H1 (cell line): ENCODE results near the gene LOXL1. TPM values are rescaled to one million over a fixed set of nuclear protein-coding genes. Genes with fewer than 3 reads are reported as not detected.

Experiments used
- CTCF ChIA-PET: fragments of 300-600 bp; sonication (Branson Sonifier 250); formaldehyde crosslinking; loops from one replicate; lab custom pipeline; 2021; ENCODE audit not compliant: partially characterized antibody; lab: Charles Lee
- POLR2A ChIA-PET: fragments of 300-600 bp; sonication (Branson Sonifier 250); formaldehyde crosslinking; loops from one replicate; lab custom pipeline; 2021; ENCODE audit warnings: inconsistent platforms; ENCODE audit not compliant: partially characterized antibody; lab: Charles Lee
- DNase-seq, 2 experiments: peaks; one replicate each; pipeline versions ENCODE4 v3.0.0 to v3.0.0-alpha.2; 2010 to 2022; ENCODE audit warnings: low spot score in 2 of 2, low read depth in 1 of 2, mixed read lengths in 1 of 2
- FAIRE-seq: peaks from 2 replicates; lab custom pipeline; 2011; peaks lifted over from hg19 to GRCh38; lab: Jason Lieb, UNC
- H2AFZ ChIP-seq: 2 replicates; pipeline ENCODE4 v1.8.1; 2012; ENCODE audit warnings: low read length, inconsistent platforms
- H2AK5ac ChIP-seq: 2 replicates; pipeline ENCODE4 v1.6.1; 2013; ENCODE audit warnings: low read depth, low read length
- H2BK120ac ChIP-seq: replicated peaks from 2 replicates; pipeline ENCODE3; 2013; ENCODE audit warnings: low read depth, low read length, inconsistent platforms
- H2BK12ac ChIP-seq: 2 replicates; pipeline ENCODE4 v1.6.1; 2013; ENCODE audit warnings: low read depth, low read length
- H2BK15ac ChIP-seq: 2 replicates; pipeline ENCODE4 v1.6.1; 2013; ENCODE audit warnings: low read length
- H2BK20ac ChIP-seq: 2 replicates; pipeline ENCODE4 v1.6.1; 2013; ENCODE audit warnings: low read length
- H2BK5ac ChIP-seq: 2 replicates; pipeline ENCODE4 v1.6.1; 2013; ENCODE audit warnings: low read depth, low read length
- H3K14ac ChIP-seq: 2 replicates; pipeline ENCODE4 v1.6.1; 2013; ENCODE audit warnings: inconsistent platforms; ENCODE audit not compliant: insufficient read length
- H3K18ac ChIP-seq: 2 replicates; pipeline ENCODE4 v1.6.1; 2013; ENCODE audit warnings: low read length; ENCODE audit errors: extremely low read depth
- H3K23ac ChIP-seq: 2 replicates; pipeline ENCODE4 v1.6.1; 2013; ENCODE audit warnings: inconsistent platforms; ENCODE audit not compliant: insufficient read length
- H3K23me2 ChIP-seq: 2 replicates; pipeline ENCODE4 v1.6.1; 2013; ENCODE audit warnings: low read depth, low read length
- H3K27ac ChIP-seq: 2 replicates; pipeline ENCODE4 v1.6.1; 2011; ENCODE audit warnings: low read depth, low read length, inconsistent platforms
- H3K27me3 ChIP-seq, 4 experiments: replicated peaks in 1 of 4; 1 replicate in 1 of 4; 2 replicates in 3 of 4; pipeline versions ENCODE4 v1.6.1 to v1.8.1; 2011 to 2013; ENCODE audit warnings: low read length in 3 of 4, mild to moderate bottlenecking in 3 of 4, inconsistent platforms in 2 of 4, mixed read lengths in 2 of 4, moderate library complexity in 1 of 4; ENCODE audit not compliant: control insufficient read depth in 3 of 4, insufficient read depth in 3 of 4; ENCODE audit errors: extremely low read depth in 1 of 4
- H3K36me3 ChIP-seq, 4 experiments: 2 replicates each; pipeline versions ENCODE4 v1.6.1 to v1.8.1; 2011 to 2013; ENCODE audit warnings: mild to moderate bottlenecking in 4 of 4, low read length in 3 of 4, moderate library complexity in 2 of 4, control low read depth in 1 of 4, inconsistent platforms in 1 of 4; ENCODE audit not compliant: insufficient read depth in 4 of 4, control insufficient read depth in 2 of 4
- H3K4ac ChIP-seq: replicated peaks from 2 replicates; pipeline ENCODE3; 2013; ENCODE audit warnings: low read length, low read depth, mixed read lengths, inconsistent platforms; ENCODE audit not compliant: insufficient read length
- H3K4me1 ChIP-seq, 4 experiments: replicated peaks in 1 of 4; 1 replicate in 1 of 4; 2 replicates in 3 of 4; pipeline versions ENCODE4 v1.6.1 to v1.8.1; 2011 to 2013; ENCODE audit warnings: low read length in 3 of 4, inconsistent platforms in 2 of 4, mixed read lengths in 1 of 4; ENCODE audit not compliant: insufficient read depth in 4 of 4, control insufficient read depth in 3 of 4
- H3K4me2 ChIP-seq, 2 experiments: 2 replicates each; pipeline versions ENCODE4 v1.6.1 to v1.8.1; 2011 to 2013; ENCODE audit warnings: low read depth in 2 of 2, low read length in 2 of 2, control low read depth in 1 of 2, inconsistent platforms in 1 of 2, mild to moderate bottlenecking in 1 of 2; ENCODE audit not compliant: insufficient read depth in 1 of 2
- H3K4me3 ChIP-seq, 4 experiments: fragments of 200-600, 300-600 bp in 1 of 4; sonication (generic), shearing (Covaris generic), sonication (Bioruptor Twin) in 1 of 4; 2 replicates each; pipeline versions ENCODE4 v1.5.1 to v1.8.1; 2011 to 2016; ENCODE audit warnings: low read length in 4 of 4, low read depth in 3 of 4, control low read depth in 2 of 4, inconsistent platforms in 2 of 4, mild to moderate bottlenecking in 2 of 4, mixed read lengths in 1 of 4, moderate library complexity in 1 of 4; ENCODE audit not compliant: insufficient read depth in 2 of 4; ENCODE audit errors: extremely low read depth in 1 of 4
- H3K56ac ChIP-seq: replicated peaks from 2 replicates; pipeline ENCODE3; 2013; ENCODE audit warnings: low read depth, mild to moderate bottlenecking, mixed read lengths, low read length, inconsistent platforms; ENCODE audit not compliant: insufficient read length
- H3K79me1 ChIP-seq: 2 replicates; pipeline ENCODE4 v1.6.1; 2013; ENCODE audit warnings: low read depth, low read length, control low read depth
- H3K79me2 ChIP-seq, 2 experiments: 2 replicates each; pipeline versions ENCODE4 v1.6.1 to v1.8.1; 2012 to 2013; ENCODE audit warnings: low read length in 2 of 2, mild to moderate bottlenecking in 2 of 2, inconsistent platforms in 1 of 2; ENCODE audit not compliant: insufficient read depth in 2 of 2, control insufficient read depth in 1 of 2
- H3K9ac ChIP-seq, 4 experiments: replicated peaks in 1 of 4; 1 replicate in 1 of 4; 2 replicates in 3 of 4; pipeline versions ENCODE4 v1.6.1 to v1.8.1; 2011 to 2013; ENCODE audit warnings: low read depth in 3 of 4, low read length in 3 of 4, control low read depth in 2 of 4, mild to moderate bottlenecking in 2 of 4, moderate library complexity in 2 of 4, inconsistent platforms in 1 of 4; ENCODE audit errors: extremely low read depth in 1 of 4
- H3K9me3 ChIP-seq, 2 experiments: 2 replicates each; pipeline versions ENCODE4 v1.6.1 to v1.8.1; 2012 to 2013; ENCODE audit warnings: mild to moderate bottlenecking in 2 of 2, moderate library complexity in 2 of 2, control low read depth in 1 of 2, inconsistent platforms in 1 of 2, low read depth in 1 of 2, low read length in 1 of 2, mixed read lengths in 1 of 2; ENCODE audit not compliant: insufficient read depth in 2 of 2
- H4K20me1 ChIP-seq, 2 experiments: replicated peaks in 1 of 2; 2 replicates each; pipeline versions ENCODE3 to v1.8.1; 2011 to 2013; ENCODE audit warnings: inconsistent platforms in 2 of 2, low read length in 2 of 2, mild to moderate bottlenecking in 1 of 2; ENCODE audit not compliant: insufficient read depth in 2 of 2, control insufficient read depth in 1 of 2
- H4K5ac ChIP-seq: 2 replicates; pipeline ENCODE4 v1.6.1; 2013; ENCODE audit warnings: low read length, low read depth, mixed read lengths, inconsistent platforms; ENCODE audit not compliant: insufficient read length
- H4K8ac ChIP-seq: 2 replicates; pipeline ENCODE4 v1.8.0; 2013; ENCODE audit warnings: mild to moderate bottlenecking, moderate library complexity, low read length, inconsistent platforms; ENCODE audit not compliant: insufficient read depth; ENCODE audit errors: extremely low read depth
- H4K91ac ChIP-seq: replicated peaks from 2 replicates; pipeline ENCODE3; 2013; ENCODE audit warnings: low read length, mixed read lengths, inconsistent platforms; ENCODE audit not compliant: insufficient read length
- BRCA1 ChIP-seq: IDR thresholded peaks from 2 replicates; pipeline ENCODE4 v1.6.1; 2012; ENCODE audit warnings: low read depth, low read length, improper control_type of control experiment
- CEBPB ChIP-seq: IDR thresholded peaks from 2 replicates; pipeline ENCODE4 v1.6.1; 2012; ENCODE audit warnings: low read depth, low read length
- CREB1 ChIP-seq: IDR thresholded peaks from 2 replicates; pipeline ENCODE4 v1.6.1; 2012; ENCODE audit warnings: inconsistent platforms
- KDM1A ChIP-seq: fragments of 200-600, 300-600 bp; sonication (generic); IDR thresholded peaks from 2 replicates; pipeline ENCODE4 v1.7.1; 2016; ENCODE audit warnings: mild to moderate bottlenecking, low read length, borderline replicate concordance
- KDM4A ChIP-seq: IDR thresholded peaks from one replicate; pipeline ENCODE4 v1.7.1; 2012; ENCODE audit warnings: low read depth, mild to moderate bottlenecking, moderate library complexity, low read length, inconsistent platforms; ENCODE audit not compliant: severe bottlenecking
- SAP30 ChIP-seq: fragments of 300-600 bp; sonication (generic); IDR thresholded peaks from 2 replicates; pipeline ENCODE4 v1.7.1; 2012; ENCODE audit warnings: low read length, moderate library complexity, mild to moderate bottlenecking, inconsistent platforms; ENCODE audit not compliant: insufficient read depth, insufficient replicate concordance
- USF2 ChIP-seq: IDR thresholded peaks from 2 replicates; pipeline ENCODE4 v1.6.1; 2011; ENCODE audit warnings: low read length, improper control_type of control experiment
- WGBS, 2 experiments: shearing (Covaris generic) in 1 of 2; methylation state at CpG; one replicate each; pipeline versions ENCODE4 v1.1.6 to v1.1.7; 2013 to 2015; ENCODE audit warnings: low lambda C conversion rate in 2 of 2, mixed read lengths in 2 of 2, inconsistent platforms in 1 of 2, low coverage in 1 of 2, missing lambda C conversion rate in 1 of 2; ENCODE audit not compliant: insufficient replicate concordance in 2 of 2, insufficient coverage in 1 of 2, insufficient read length in 1 of 2; ENCODE audit errors: extremely low coverage in 1 of 2, missing lambda C conversion rate in 1 of 2; 5-methylcytosine and 5-hydroxymethylcytosine counted together
- polyA plus RNA-seq, 7 experiments: library from polyadenylated mRNA; depleted of rRNA in 3 of 7; stranded (reverse) in 5 of 7; unstranded in 2 of 7; fragments of >200 nt in 5 of 7; fragments of 200-250 nt in 2 of 7; gene quantifications; 1 replicate in 5 of 7; 2 replicates in 1 of 7; 4 replicates in 1 of 7; pipeline versions ENCODE4 v1.2.1 to v1.2.3, GENCODE V29; 2011 to 2013; ENCODE audit warnings: missing spikeins in 2 of 7, mixed read lengths in 2 of 7
- total RNA-seq: library from RNA; stranded (reverse); fragmentation: NEBNext Ultra II Directional; extraction: Animal tissue kit (Norgen Biotek cat#: 25700); gene quantifications from 2 replicates; pipeline ENCODE4 v1.2.1, GENCODE V29; 2021
- TF ChIP-seq, protein P1 (sequence below): IDR thresholded peaks from 2 replicates; pipeline ENCODE4 v1.6.1; 2012; ENCODE audit warnings: inconsistent platforms

LOXL1 gene
- total and polyA plus RNA-seq, 2 of the 8 experiments (the other 6 are each of a cell fraction or from before 2014, with no cell fraction given), result 8.1 to 14.4 TPM

DNA sequence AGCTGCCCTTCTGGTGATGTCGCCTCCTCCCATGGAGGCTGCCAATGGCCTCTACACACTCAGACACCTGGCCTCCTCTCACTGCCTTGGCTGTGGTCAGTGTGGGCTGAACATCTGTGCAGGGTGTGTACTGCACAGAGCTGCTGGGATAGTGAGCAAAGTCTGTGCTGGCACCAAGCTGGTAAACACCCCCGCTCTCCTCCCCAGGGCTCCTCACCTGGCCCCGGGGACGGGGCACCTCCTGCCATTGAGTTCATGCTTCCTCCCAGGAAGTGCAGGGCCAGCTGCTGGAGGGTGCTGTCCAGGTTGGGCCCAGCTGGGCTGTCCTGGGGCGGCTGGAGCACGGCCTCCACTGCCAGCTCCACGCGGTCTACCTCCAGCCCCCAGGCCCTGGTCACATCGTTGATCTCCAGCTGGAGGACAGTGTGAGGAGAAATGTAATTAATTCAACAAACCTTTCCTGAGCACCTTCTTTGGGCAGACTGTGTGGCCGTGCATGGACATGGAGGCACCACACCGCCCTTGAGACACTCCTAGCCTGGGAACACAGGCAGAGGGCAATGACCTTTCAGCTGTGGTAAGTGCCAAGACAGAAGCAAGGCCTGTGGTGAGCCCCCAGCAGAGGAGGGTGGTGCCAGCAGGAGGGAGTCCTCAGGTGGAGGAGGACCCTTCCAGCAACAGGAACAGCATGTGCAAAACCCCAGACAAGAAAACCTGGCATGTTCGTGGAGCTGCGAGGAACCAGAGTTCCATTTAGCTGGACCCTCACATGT, 59.0 kb downstream of the LOXL1 start:
- no peaks in the 10 kb centered on the region for H3K36me3 ChIP-seq
- 90% methylated on average over 13 of the region's 13 CpGs; no CpG with 5 or more reads in 1 of the 2 experiments for WGBS, 2 experiments
- POLR2A ChIA-PET, result no interaction called here

More for the DNA sequence above, 59.0 kb downstream of the LOXL1 start:
- peaks cover 0 to under 1% of the 10 kb centered on the region in 2 experiments for H4K20me1 ChIP-seq
- no peak overlapping the region for H2BK20ac ChIP-seq
- no peak overlapping the region for H2BK12ac ChIP-seq
- H3K23ac ChIP-seq, result no peak overlapping the region
- TF ChIP-seq KDM1A, result no peak
- TF ChIP-seq SAP30, result no peak
- TF ChIP-seq, protein P1, sequence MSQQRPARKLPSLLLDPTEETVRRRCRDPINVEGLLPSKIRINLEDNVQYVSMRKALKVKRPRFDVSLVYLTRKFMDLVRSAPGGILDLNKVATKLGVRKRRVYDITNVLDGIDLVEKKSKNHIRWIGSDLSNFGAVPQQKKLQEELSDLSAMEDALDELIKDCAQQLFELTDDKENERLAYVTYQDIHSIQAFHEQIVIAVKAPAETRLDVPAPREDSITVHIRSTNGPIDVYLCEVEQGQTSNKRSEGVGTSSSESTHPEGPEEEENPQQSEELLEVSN, result no peak
- no peak for TF ChIP-seq USF2
- no peak for TF ChIP-seq BRCA1
- TF ChIP-seq CREB1, result no peak
- no peak for TF ChIP-seq CEBPB
- TF ChIP-seq KDM4A, result no peak
- H3K27me3 ChIP-seq, result peaks cover 0 to 2% (median 0%) of the 10 kb centered on the region in 4 experiments; a peak in 1 of 7 replicates
- H3K56ac ChIP-seq, result no peak overlapping the region
- H3K4me2 ChIP-seq, result no peak overlapping the region
- no peak overlapping the region for H2AK5ac ChIP-seq
- no peak for FAIRE-seq
- no peaks in the 10 kb centered on the region for H3K23me2 ChIP-seq
- DNase-seq, result no peak
- no peak overlapping the region for H3K27ac ChIP-seq
- H3K79me1 ChIP-seq, result no peaks in the 10 kb centered on the region
- no peaks in the 10 kb centered on the region for H3K9me3 ChIP-seq
- no peaks in the 10 kb centered on the region for H3K79me2 ChIP-seq
- CTCF ChIA-PET, result interaction anchor here (0.8 to 11.4 kb wide), 6 partner anchors 9 to 326 kb away, joined by 3 to 167 read pairs (median 13); partner anchors contain the start of gene PML
- H3K4me3 ChIP-seq, result no peak overlapping the region
- H4K5ac ChIP-seq, result no peak overlapping the region
- H4K8ac ChIP-seq, result peak overlapping the region; percentile 60; the same call in 1 of the 2 replicates
- no peak overlapping the region for H3K4ac ChIP-seq
- H3K4me1 ChIP-seq, result no peaks in the 10 kb centered on the region; a peak in 1 of 7 replicates
- H2BK120ac ChIP-seq, result no peak overlapping the region
- H3K18ac ChIP-seq, result no peak overlapping the region
- H2BK15ac ChIP-seq, result no peak overlapping the region
- no peak overlapping the region for H2BK5ac ChIP-seq
- H3K9ac ChIP-seq, result no peak overlapping the region
- H2AFZ ChIP-seq, result no peak overlapping the region
- H4K91ac ChIP-seq, result no peak overlapping the region
- H3K14ac ChIP-seq, result no peak overlapping the region
